Body of pancreas (tissue), 4 donors: Measurements from ENCODE around the gene USHBP1.
A peak's percentile ranks its signal among the peaks of the same experiment; 100 is the strongest.

Experiments
- CTCF ChIP-seq, 7 experiments: fragments of 450-650 bp in 4 of 7; fragments of 200-600 bp in 3 of 7; sonication (generic) in 3 of 7; IDR thresholded peaks; one replicate each; pipeline ENCODE4 v1.5.1; 2016 to 2019; ENCODE audit warnings: antibody characterized with exemption in 7 of 7
- POLR2A ChIP-seq, 3 donors: fragments of 450-650 bp; IDR thresholded peaks; one replicate each; pipeline ENCODE4 v1.6.1; 2016; ENCODE audit warnings: antibody characterized with exemption in 3 of 3, mild to moderate bottlenecking in 2 of 3

- TF ChIP-seq CTCF (IDR thresholded peaks at IDR 0.05) (no peak), POLR2A (IDR thresholded peaks at IDR 0.05) (peak in 2 of 3 donors; percentile 26 to 38)
These were observed 47.9 kb upstream of the USHBP1 start for GRCh38 chr19:17312189-17313113.
